Activated T-helper 2 cell treated with anti-CD3 and anti-CD28 coated beads, Interferon-gamma antibody, Interleukin-2, Interleukin-4, amounts not matched to agents 10 μg/mL and 5 μg/mL and 100 μg/mL, durations not matched to agents 14 hours and 24 hours and 36 hours (primary cell): ENCODE data around the gene GALNT17. TPM values are rescaled to one million over a fixed set of nuclear protein-coding genes. Genes with fewer than 3 reads are reported as not detected.

Source experiments
- DNase-seq: peaks from one replicate; pipeline ENCODE4 v3.0.0; 2021; ENCODE audit warnings: low spot score
- H3K27ac Mint-ChIP-seq: one replicate; pipeline ENCODE4 v1.8.0; 2021; ENCODE audit warnings: mixed read lengths
- H3K27me3 Mint-ChIP-seq: one replicate; pipeline ENCODE4 v1.8.0; 2021; ENCODE audit warnings: low read depth, mixed read lengths
- H3K36me3 Mint-ChIP-seq: one replicate; pipeline ENCODE4 v1.8.0; 2021; ENCODE audit warnings: low read depth, mixed read lengths
- H3K4me1 Mint-ChIP-seq: one replicate; pipeline ENCODE4 v1.8.0; 2021; ENCODE audit warnings: low read depth, mixed read lengths
- H3K4me3 Mint-ChIP-seq: one replicate; pipeline ENCODE4 v1.8.0; 2021; ENCODE audit warnings: low read depth, mild to moderate bottlenecking, moderate library complexity, mixed read lengths
- H3K9me3 Mint-ChIP-seq: one replicate; pipeline ENCODE4 v1.8.0; 2021; ENCODE audit warnings: mixed read lengths
- intact Hi-C: fragments of 100-400 bp; cut with micrococcal nuclease; formaldehyde crosslinking; loops from one replicate; pipeline ENCODE4 v1.15.1; 2023
- total RNA-seq: library from RNA; stranded (reverse); gene quantifications from 2 replicates; pipeline ENCODE4 v1.2.3, GENCODE V29; 2022

Gene GALNT17
- total RNA-seq, 1 donor from 2014 or later: not detected

- Mint-ChIP-seq H3K36me3 (no peaks in the 10 kb centered on the region), H3K4me1 (no peaks in the 10 kb centered on the region), H3K4me3 (no peak overlapping the region), H3K27ac (no peak overlapping the region), H3K9me3 (peaks cover 63% of the 10 kb centered on the region), H3K27me3 (no peaks in the 10 kb centered on the region)
- DNase-seq: no peak
- intact Hi-C loops: no loop called here
These were observed 181.0 kb downstream of the GALNT17 start for GRCh38 chr7:71312755-71313490.

- no peak overlapping the region for H3K4me3 Mint-ChIP-seq
- peaks cover 63% of the 10 kb centered on the region for H3K9me3 Mint-ChIP-seq
- H3K27ac Mint-ChIP-seq: no peak overlapping the region
- no peaks in the 10 kb centered on the region for H3K4me1 Mint-ChIP-seq
- H3K27me3 Mint-ChIP-seq: no peaks in the 10 kb centered on the region
- intact Hi-C loops: no loop called here
- H3K36me3 Mint-ChIP-seq: no peaks in the 10 kb centered on the region
- no peak for DNase-seq
These were observed 181.6 kb downstream of the GALNT17 start for GRCh38 chr7:71313553-71313952.

- intact Hi-C loops: no loop called here
- Mint-ChIP-seq H3K9me3 (peaks cover 57% of the 10 kb centered on the region), H3K27ac (no peak overlapping the region), H3K4me3 (no peak overlapping the region), H3K27me3 (no peaks in the 10 kb centered on the region), H3K36me3 (no peaks in the 10 kb centered on the region), H3K4me1 (no peaks in the 10 kb centered on the region)
- DNase-seq: no peak
These were observed 189.0 kb downstream of the GALNT17 start for GRCh38 chr7:71320916-71321315.

- no peaks in the 10 kb centered on the region for H3K36me3 Mint-ChIP-seq
- peaks cover 48% of the 10 kb centered on the region for H3K9me3 Mint-ChIP-seq
- H3K4me1 Mint-ChIP-seq: no peaks in the 10 kb centered on the region
- H3K4me3 Mint-ChIP-seq: no peak overlapping the region
- no peak overlapping the region for H3K27ac Mint-ChIP-seq
- intact Hi-C loops: no loop called here
- no peaks in the 10 kb centered on the region for H3K27me3 Mint-ChIP-seq
- DNase-seq: no peak
These were observed 190.3 kb downstream of the GALNT17 start for GRCh38 chr7:71322201-71322600.

GRCh38 chr7:71323726-71324125 lies 191.8 kb downstream of the GALNT17 start:
- Mint-ChIP-seq H3K4me3 (no peak overlapping the region), H3K36me3 (no peaks in the 10 kb centered on the region), H3K27ac (no peak overlapping the region), H3K4me1 (no peaks in the 10 kb centered on the region), H3K9me3 (peaks cover 41% of the 10 kb centered on the region), H3K27me3 (no peaks in the 10 kb centered on the region)
- no peak for DNase-seq
- intact Hi-C loops: no loop called here

- intact Hi-C loops: no loop called here
- no peaks in the 10 kb centered on the region for H3K36me3 Mint-ChIP-seq
These were observed 193.2 kb downstream of the GALNT17 start for GRCh38 chr7:71325151-71325550.

GRCh38 chr7:71326595-71326994 lies 194.7 kb downstream of the GALNT17 start:
- Mint-ChIP-seq H3K9me3 (peaks cover 41% of the 10 kb centered on the region), H3K4me1 (no peaks in the 10 kb centered on the region), H3K27me3 (no peaks in the 10 kb centered on the region), H3K27ac (no peak overlapping the region), H3K4me3 (no peak overlapping the region), H3K36me3 (no peaks in the 10 kb centered on the region)
- intact Hi-C loops: no loop called here
- DNase-seq: no peak

More at GRCh38 chr7:71325151-71325550, 193.2 kb downstream of the GALNT17 start:
- Mint-ChIP-seq H3K27me3 (no peaks in the 10 kb centered on the region), H3K4me3 (no peak overlapping the region), H3K9me3 (peaks cover 37% of the 10 kb centered on the region), H3K27ac (no peak overlapping the region), H3K4me1 (no peaks in the 10 kb centered on the region)
- DNase-seq: no peak

- DNase-seq: no peak
- peaks cover 30% of the 10 kb centered on the region for H3K9me3 Mint-ChIP-seq
- H3K27me3 Mint-ChIP-seq: no peaks in the 10 kb centered on the region
- H3K4me3 Mint-ChIP-seq: no peak overlapping the region
- intact Hi-C loops: no loop called here
- no peak overlapping the region for H3K27ac Mint-ChIP-seq
- H3K4me1 Mint-ChIP-seq: no peaks in the 10 kb centered on the region
- H3K36me3 Mint-ChIP-seq: no peaks in the 10 kb centered on the region
These were observed 196.0 kb downstream of the GALNT17 start for GRCh38 chr7:71327946-71328345.

- no peaks in the 10 kb centered on the region for H3K27me3 Mint-ChIP-seq
- intact Hi-C loops: no loop called here
- H3K4me3 Mint-ChIP-seq: no peak overlapping the region
- H3K36me3 Mint-ChIP-seq: no peaks in the 10 kb centered on the region
- peaks cover 27% of the 10 kb centered on the region for H3K9me3 Mint-ChIP-seq
- DNase-seq: no peak
- no peak overlapping the region for H3K27ac Mint-ChIP-seq
- no peaks in the 10 kb centered on the region for H3K4me1 Mint-ChIP-seq
These were observed 197.2 kb downstream of the GALNT17 start for GRCh38 chr7:71329030-71329660.

GRCh38 chr7:71332207-71332606 lies 200.3 kb downstream of the GALNT17 start:
- H3K4me3 Mint-ChIP-seq: no peak overlapping the region
- no peak overlapping the region for H3K27ac Mint-ChIP-seq
- H3K9me3 Mint-ChIP-seq: peaks cover 42% of the 10 kb centered on the region
- no peaks in the 10 kb centered on the region for H3K27me3 Mint-ChIP-seq
- no peak for DNase-seq
- no peaks in the 10 kb centered on the region for H3K36me3 Mint-ChIP-seq
- H3K4me1 Mint-ChIP-seq: no peaks in the 10 kb centered on the region
- intact Hi-C loops: no loop called here

- Mint-ChIP-seq H3K4me3 (no peak overlapping the region), H3K27ac (no peak overlapping the region), H3K4me1 (no peaks in the 10 kb centered on the region), H3K9me3 (peaks cover 43% of the 10 kb centered on the region), H3K36me3 (no peaks in the 10 kb centered on the region), H3K27me3 (no peaks in the 10 kb centered on the region)
- no peak for DNase-seq
- intact Hi-C loops: no loop called here
These were observed 202.6 kb downstream of the GALNT17 start for GRCh38 chr7:71334541-71334940.

- no peak for DNase-seq
- H3K4me1 Mint-ChIP-seq: no peaks in the 10 kb centered on the region
- H3K4me3 Mint-ChIP-seq: no peak overlapping the region
- no peak overlapping the region for H3K27ac Mint-ChIP-seq
- intact Hi-C loops: no loop called here
- peaks cover 61% of the 10 kb centered on the region for H3K9me3 Mint-ChIP-seq
- no peaks in the 10 kb centered on the region for H3K27me3 Mint-ChIP-seq
- no peaks in the 10 kb centered on the region for H3K36me3 Mint-ChIP-seq
These were observed 206.9 kb downstream of the GALNT17 start for GRCh38 chr7:71338866-71339265.

GRCh38 chr7:71339924-71340323 lies 208.0 kb downstream of the GALNT17 start:
- no peak overlapping the region for H3K4me3 Mint-ChIP-seq
- peaks cover 66% of the 10 kb centered on the region for H3K9me3 Mint-ChIP-seq
- intact Hi-C loops: no loop called here
- no peak overlapping the region for H3K27ac Mint-ChIP-seq
- DNase-seq: no peak
- H3K36me3 Mint-ChIP-seq: no peaks in the 10 kb centered on the region
- no peaks in the 10 kb centered on the region for H3K27me3 Mint-ChIP-seq
- no peaks in the 10 kb centered on the region for H3K4me1 Mint-ChIP-seq
